ACHN (cell line): Measurements from ENCODE around the gene ENO2.
A peak's percentile ranks its signal among the peaks of the same experiment; 100 is the strongest.

Experiments used
- DNase-seq: peaks from one replicate; pipeline ENCODE4 v3.0.0-alpha.2; 2015
- in situ Hi-C: cut with HindIII; loops from 2 replicates; pipeline ENCODE4 v1.10.0; 2017; ENCODE audit warnings: low sequenced_read_pairs, low pct_ligation_motif_present, low pct_unique_long_range_greater_than_20kb

The ENO2 gene

GRCh38 chr12:6927379-6928021 lies 13.1 kb downstream of the ENO2 start, which contains the start of gene ATN1:
ATN1 (plus strand) TSS chr12:6927959; CDS start chr12:6934002, 6,043 bp downstream.
- DNase-seq, result peak; percentile 85
- in situ Hi-C loops, result no loop called here

GRCh38 chr12:6928022-6928702 lies 13.8 kb downstream of the ENO2 start:
- in situ Hi-C loops, result no loop called here
- peak; percentile 26 for DNase-seq

GRCh38 chr12:6928703-6929407 lies 14.5 kb downstream of the ENO2 start:
- no peak for DNase-seq
- in situ Hi-C loops, result no loop called here

GRCh38 chr12:6929466-6930452 lies 15.4 kb downstream of the ENO2 start:
- in situ Hi-C loops, result no loop called here
- DNase-seq, result no peak

- DNase-seq, result no peak
- in situ Hi-C loops, result no loop called here
These were observed 18.4 kb downstream of the ENO2 start for GRCh38 chr12:6932766-6933165.

GRCh38 chr12:6934110-6934509 lies 19.7 kb downstream of the ENO2 start:
- in situ Hi-C loops, result no loop called here
- no peak for DNase-seq

GRCh38 chr12:6935371-6936193 lies 21.2 kb downstream of the ENO2 start:
- no peak for DNase-seq
- in situ Hi-C loops, result no loop called here

GRCh38 chr12:6936194-6936635 lies 21.8 kb downstream of the ENO2 start:
- in situ Hi-C loops, result no loop called here

GRCh38 chr12:6936636-6937480 lies 22.5 kb downstream of the ENO2 start:
- in situ Hi-C loops, result no loop called here
- DNase-seq, result no peak

More at GRCh38 chr12:6936194-6936635, 21.8 kb downstream of the ENO2 start:
- DNase-seq, result no peak

GRCh38 chr12:6937481-6938352 lies 23.3 kb downstream of the ENO2 start:
- DNase-seq, result peak; percentile 99
- in situ Hi-C loops, result no loop called here

- in situ Hi-C loops, result no loop called here
- no peak for DNase-seq
These were observed 24.2 kb downstream of the ENO2 start for GRCh38 chr12:6938353-6939190.

GRCh38 chr12:6939191-6939540 lies 24.8 kb downstream of the ENO2 start:
- no peak for DNase-seq
- in situ Hi-C loops, result no loop called here

- in situ Hi-C loops, result no loop called here
- DNase-seq, result no peak
These were observed 26.9 kb downstream of the ENO2 start for GRCh38 chr12:6941267-6941666.

GRCh38 chr12:6941782-6942181 lies 27.4 kb downstream of the ENO2 start:
- no peak for DNase-seq
- in situ Hi-C loops, result no loop called here

GRCh38 chr12:6942331-6942665 lies 27.9 kb downstream of the ENO2 start:
- in situ Hi-C loops, result no loop called here
- peak; percentile 21 for DNase-seq
